ENCODE results near the gene IQGAP2. TPM values are rescaled to one million over a fixed set of nuclear protein-coding genes. Genes with fewer than 3 reads are reported as not detected.

IQGAP2 gene
- total RNA-seq, 1 experiment from 2014 or later = 3.6 TPM

GRCh38 chr5:76604838-76605237 is 201.8 kb downstream of the IQGAP2 start:
- DNase-seq (ENCODE audit: low spot score) = no peak

- DNase-seq (ENCODE audit: low spot score) = no peak
These were observed 203.6 kb downstream of the IQGAP2 start for GRCh38 chr5:76606701-76607100.

- no peak for DNase-seq (ENCODE audit: low spot score)
These were observed 204.3 kb downstream of the IQGAP2 start for GRCh38 chr5:76607353-76607871.

- peak; percentile 72 for DNase-seq (ENCODE audit: low spot score)
These were observed 205.7 kb downstream of the IQGAP2 start for GRCh38 chr5:76608833-76609232.

GRCh38 chr5:76610196-76610595 is 207.1 kb downstream of the IQGAP2 start:
- DNase-seq (ENCODE audit: low spot score) = no peak

- no peak for DNase-seq (ENCODE audit: low spot score)
These were observed 209.9 kb downstream of the IQGAP2 start for GRCh38 chr5:76612942-76613341.

- no peak for DNase-seq (ENCODE audit: low spot score)
These were observed 212.7 kb downstream of the IQGAP2 start for GRCh38 chr5:76615759-76616158.

- no peak for DNase-seq (ENCODE audit: low spot score)
These were observed 213.1 kb downstream of the IQGAP2 start for GRCh38 chr5:76616206-76616605.

GRCh38 chr5:76617229-76617628 is 214.1 kb downstream of the IQGAP2 start:
- no peak for DNase-seq (ENCODE audit: low spot score)

- DNase-seq (ENCODE audit: low spot score) = no peak
These were observed 214.6 kb downstream of the IQGAP2 start for GRCh38 chr5:76617675-76618074.

- peak; percentile 21 for DNase-seq (ENCODE audit: low spot score)
These were observed 217.1 kb downstream of the IQGAP2 start for GRCh38 chr5:76620166-76620565.

GRCh38 chr5:76622076-76622475 is 219.0 kb downstream of the IQGAP2 start:
- DNase-seq (ENCODE audit: low spot score) = no peak

GRCh38 chr5:76622973-76623596 is 220.0 kb downstream of the IQGAP2 start, which contains the start of gene F2RL2:
F2RL2 (minus strand) TSS chr5:76623403; CDS start chr5:76623230, 173 bp downstream.
- DNase-seq (ENCODE audit: low spot score) = peak; percentile 95

GRCh38 chr5:76625087-76625815 is 222.2 kb downstream of the IQGAP2 start:
- DNase-seq (ENCODE audit: low spot score) = no peak

- no peak for DNase-seq (ENCODE audit: low spot score)
These were observed 223.7 kb downstream of the IQGAP2 start for GRCh38 chr5:76626738-76627137.

GRCh38 chr5:76634661-76635060 is 231.6 kb downstream of the IQGAP2 start:
- no peak for DNase-seq (ENCODE audit: low spot score)

GRCh38 chr5:76637490-76637889 is 234.4 kb downstream of the IQGAP2 start:
- no peak for DNase-seq (ENCODE audit: low spot score)

GRCh38 chr5:76638479-76638878 is 235.4 kb downstream of the IQGAP2 start:
- no peak for DNase-seq (ENCODE audit: low spot score)

- DNase-seq (ENCODE audit: low spot score) = peak; percentile 47
These were observed 238.5 kb downstream of the IQGAP2 start for GRCh38 chr5:76641514-76642120.

GRCh38 chr5:76642390-76643040 is 239.4 kb downstream of the IQGAP2 start:
- DNase-seq (ENCODE audit: low spot score) = no peak

GRCh38 chr5:76643371-76643770 is 240.3 kb downstream of the IQGAP2 start:
- DNase-seq (ENCODE audit: low spot score) = no peak

GRCh38 chr5:76649140-76649539 is 246.1 kb downstream of the IQGAP2 start:
- no peak for DNase-seq (ENCODE audit: low spot score)
